Ishikawa (cell line): ENCODE data around the gene DELE1.

ENCODE experiments used
- CEBPB ChIP-seq: IDR thresholded peaks from 2 replicates; pipeline ENCODE4 v1.6.1; 2012
- EGR1 ChIP-seq: IDR thresholded peaks from 2 replicates; pipeline ENCODE4 v1.6.1; 2012
- MAX ChIP-seq: IDR thresholded peaks from 2 replicates; pipeline ENCODE4 v1.6.1; 2012
- REST ChIP-seq: IDR thresholded peaks from 2 replicates; pipeline ENCODE4 v1.6.1; 2012; ENCODE audit warnings: low read depth, mild to moderate bottlenecking
- TAF1 ChIP-seq: IDR thresholded peaks from 2 replicates; pipeline ENCODE4 v1.6.1; 2012; ENCODE audit warnings: low read depth, mild to moderate bottlenecking
- ZBTB7A ChIP-seq: IDR thresholded peaks from 2 replicates; pipeline ENCODE4 v1.6.1; 2012; ENCODE audit warnings: low read depth

The DELE1 gene

GRCh38 chr5:141986072-141986471 lies 62.4 kb downstream of the DELE1 start:
- TF ChIP-seq EGR1 (no peak), CEBPB (no peak), REST (no peak), TAF1 (no peak)

- TF ChIP-seq REST (no peak), TAF1 (no peak), MAX (no peak), ZBTB7A (no peak), EGR1 (no peak), CEBPB (no peak)
These were observed 66.0 kb downstream of the DELE1 start for GRCh38 chr5:141989720-141990119.
